ENCODE data around the gene RNF26. TPM values are rescaled to one million over a fixed set of nuclear protein-coding genes. Genes with fewer than 3 reads are reported as not detected.

RNF26 gene
- total and polyA plus RNA-seq, 9 donors: 3.0 to 22.1 (median 18.3) TPM

GRCh38 chr11:119370486-119371046 is 36.2 kb downstream of the RNF26 start:
- H3K27me3 ChIP-seq (ENCODE audit: control insufficient read depth, insufficient read depth, low read length): no peaks in the 10 kb centered on the region
- 50% methylated on average over 6 of the region's 8 CpGs for WGBS (ENCODE audit: insufficient coverage)
- DNase-seq: peak; percentile 58
- H3K4me3 ChIP-seq (ENCODE audit: low read length): no peak overlapping the region
- peaks cover 97% of the 10 kb centered on the region for H3K4me1 ChIP-seq (ENCODE audit: control insufficient read depth, insufficient read depth, low read length)
- peak overlapping the region; percentile 91 for H3K27ac ChIP-seq (ENCODE audit: low read length)
- H3K9me3 ChIP-seq (replicated peaks; ENCODE audit: control insufficient read depth, low read depth, low read length): no peaks in the 10 kb centered on the region
- peaks cover 13% of the 10 kb centered on the region for H3K36me3 ChIP-seq (ENCODE audit: control insufficient read depth, insufficient read depth, low read length)

- H3K27me3 ChIP-seq (ENCODE audit: control insufficient read depth, insufficient read depth, low read length): no peaks in the 10 kb centered on the region
- no peaks in the 10 kb centered on the region for H3K9me3 ChIP-seq (replicated peaks; ENCODE audit: control insufficient read depth, low read depth, low read length)
- H3K4me3 ChIP-seq (ENCODE audit: low read length): no peak overlapping the region
- peaks cover 99% of the 10 kb centered on the region for H3K4me1 ChIP-seq (ENCODE audit: control insufficient read depth, insufficient read depth, low read length)
- WGBS (ENCODE audit: insufficient coverage): 43% methylated on average over 8 of the region's 8 CpGs
- H3K27ac ChIP-seq (ENCODE audit: low read length): peak overlapping the region; percentile 91
- DNase-seq: no peak
- peaks cover 13% of the 10 kb centered on the region for H3K36me3 ChIP-seq (ENCODE audit: control insufficient read depth, insufficient read depth, low read length)
These were observed 36.8 kb downstream of the RNF26 start for GRCh38 chr11:119371067-119371601.

- no CpG with 5 or more reads among the region's 8 CpGs for WGBS (ENCODE audit: insufficient coverage)
- peaks cover 12% of the 10 kb centered on the region for H3K36me3 ChIP-seq (ENCODE audit: control insufficient read depth, insufficient read depth, low read length)
- H3K27ac ChIP-seq (ENCODE audit: low read length): peak overlapping the region; percentile 91
- peaks cover 100% of the 10 kb centered on the region for H3K4me1 ChIP-seq (ENCODE audit: control insufficient read depth, insufficient read depth, low read length)
- peak; percentile 65 for DNase-seq
- no peak overlapping the region for H3K4me3 ChIP-seq (ENCODE audit: low read length)
- no peaks in the 10 kb centered on the region for H3K9me3 ChIP-seq (replicated peaks; ENCODE audit: control insufficient read depth, low read depth, low read length)
- no peaks in the 10 kb centered on the region for H3K27me3 ChIP-seq (ENCODE audit: control insufficient read depth, insufficient read depth, low read length)
These were observed 37.5 kb downstream of the RNF26 start for GRCh38 chr11:119371778-119372182.

DNA sequence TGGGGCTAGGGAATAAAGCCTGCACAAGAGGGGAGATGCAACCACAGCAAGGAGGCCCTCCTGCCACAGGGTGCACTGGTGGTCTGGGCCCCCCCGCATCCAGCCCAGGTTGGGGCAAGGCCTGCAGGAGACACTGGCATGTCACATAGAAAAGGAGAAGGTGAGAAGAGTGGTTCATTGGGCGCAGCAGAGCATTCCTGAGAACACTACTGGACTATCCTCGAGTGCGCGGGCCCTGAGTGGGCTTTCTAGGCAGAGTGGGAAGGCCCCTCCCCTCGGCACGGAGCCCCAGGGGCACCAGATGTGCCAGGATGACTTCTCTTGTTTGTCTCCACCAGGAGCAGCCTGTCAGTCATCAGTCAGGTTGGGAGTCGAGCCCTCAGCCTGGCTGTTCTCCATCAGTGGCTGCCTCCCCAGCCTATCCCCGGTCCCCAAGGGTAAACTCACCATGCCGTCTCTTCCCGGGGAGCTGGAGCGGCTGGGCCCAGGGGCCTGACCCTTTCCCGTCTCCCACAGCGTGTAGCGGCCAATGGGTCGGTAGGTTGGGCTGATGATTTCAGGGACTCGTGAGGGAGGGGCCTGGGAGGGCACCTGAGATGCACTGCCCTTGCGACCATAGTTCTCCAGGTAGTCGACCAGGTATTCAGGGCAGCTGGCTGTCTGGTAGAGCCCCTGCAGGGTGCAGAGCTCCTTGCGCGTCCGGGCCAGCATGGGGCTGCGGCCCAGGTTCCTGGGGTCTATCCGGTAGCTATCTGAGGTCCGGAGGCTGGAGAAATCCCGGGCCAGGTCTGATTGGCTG is 38.1 kb downstream of the RNF26 start:
- no peaks in the 10 kb centered on the region for H3K27me3 ChIP-seq (ENCODE audit: control insufficient read depth, insufficient read depth, low read length)
- WGBS (ENCODE audit: insufficient coverage): 84% methylated on average over 26 of the region's 26 CpGs
- H3K9me3 ChIP-seq (replicated peaks; ENCODE audit: control insufficient read depth, low read depth, low read length): no peaks in the 10 kb centered on the region
- H3K4me1 ChIP-seq (ENCODE audit: control insufficient read depth, insufficient read depth, low read length): peaks cover 99% of the 10 kb centered on the region
- peak; percentile 11 for DNase-seq
- H3K36me3 ChIP-seq (ENCODE audit: control insufficient read depth, insufficient read depth, low read length): peaks cover 12% of the 10 kb centered on the region
- no peak overlapping the region for H3K4me3 ChIP-seq (ENCODE audit: low read length)
- H3K27ac ChIP-seq (ENCODE audit: low read length): peak overlapping the region; percentile 85

- Histone ChIP-seq H3K4me1 (ENCODE audit: control insufficient read depth, insufficient read depth, low read length) (peaks cover 99% of the 10 kb centered on the region), H3K27me3 (ENCODE audit: control insufficient read depth, insufficient read depth, low read length) (no peaks in the 10 kb centered on the region), H3K4me3 (ENCODE audit: low read length) (no peak overlapping the region), H3K36me3 (ENCODE audit: control insufficient read depth, insufficient read depth, low read length) (peaks cover 12% of the 10 kb centered on the region), H3K27ac (ENCODE audit: low read length) (no peak overlapping the region), H3K9me3 (replicated peaks; ENCODE audit: control insufficient read depth, low read depth, low read length) (no peaks in the 10 kb centered on the region)
- peak; percentile 10 for DNase-seq
- 83% methylated on average over 16 of the region's 23 CpGs for WGBS (ENCODE audit: insufficient coverage)
These were observed 39.0 kb downstream of the RNF26 start for GRCh38 chr11:119373059-119373920.

- H3K27ac ChIP-seq (ENCODE audit: low read length): peak overlapping the region; percentile 95
- 47% methylated on average over 3 of the region's 5 CpGs for WGBS (ENCODE audit: insufficient coverage)
- peaks cover 99% of the 10 kb centered on the region for H3K4me1 ChIP-seq (ENCODE audit: control insufficient read depth, insufficient read depth, low read length)
- DNase-seq: peak; percentile 84
- H3K4me3 ChIP-seq (ENCODE audit: low read length): no peak overlapping the region
- H3K27me3 ChIP-seq (ENCODE audit: control insufficient read depth, insufficient read depth, low read length): no peaks in the 10 kb centered on the region
- H3K36me3 ChIP-seq (ENCODE audit: control insufficient read depth, insufficient read depth, low read length): peaks cover 12% of the 10 kb centered on the region
- no peaks in the 10 kb centered on the region for H3K9me3 ChIP-seq (replicated peaks; ENCODE audit: control insufficient read depth, low read depth, low read length)
These were observed 39.7 kb downstream of the RNF26 start for GRCh38 chr11:119373921-119374631.

- no peak overlapping the region for H3K4me3 ChIP-seq (ENCODE audit: low read length)
- peaks cover 12% of the 10 kb centered on the region for H3K36me3 ChIP-seq (ENCODE audit: control insufficient read depth, insufficient read depth, low read length)
- peak overlapping the region; percentile 95 for H3K27ac ChIP-seq (ENCODE audit: low read length)
- H3K27me3 ChIP-seq (ENCODE audit: control insufficient read depth, insufficient read depth, low read length): no peaks in the 10 kb centered on the region
- no peaks in the 10 kb centered on the region for H3K9me3 ChIP-seq (replicated peaks; ENCODE audit: control insufficient read depth, low read depth, low read length)
- WGBS (ENCODE audit: insufficient coverage): 47% methylated on average over 7 of the region's 11 CpGs
- peaks cover 95% of the 10 kb centered on the region for H3K4me1 ChIP-seq (ENCODE audit: control insufficient read depth, insufficient read depth, low read length)
- peak; percentile 72 for DNase-seq
These were observed 40.5 kb downstream of the RNF26 start for GRCh38 chr11:119374632-119375336.

GRCh38 chr11:119375337-119376196 is 41.2 kb downstream of the RNF26 start:
- H3K36me3 ChIP-seq (ENCODE audit: control insufficient read depth, insufficient read depth, low read length): peaks cover 12% of the 10 kb centered on the region
- peak overlapping the region; percentile 95 for H3K27ac ChIP-seq (ENCODE audit: low read length)
- DNase-seq: peak; percentile 86
- peaks cover 94% of the 10 kb centered on the region for H3K4me1 ChIP-seq (ENCODE audit: control insufficient read depth, insufficient read depth, low read length)
- H3K9me3 ChIP-seq (replicated peaks; ENCODE audit: control insufficient read depth, low read depth, low read length): no peaks in the 10 kb centered on the region
- no peaks in the 10 kb centered on the region for H3K27me3 ChIP-seq (ENCODE audit: control insufficient read depth, insufficient read depth, low read length)
- WGBS (ENCODE audit: insufficient coverage): 36% methylated on average over 11 of the region's 14 CpGs
- peak overlapping the region; percentile 23 for H3K4me3 ChIP-seq (ENCODE audit: low read length)

Data from muscle of leg (tissue), 11 donors.